GM03348 (cell line): ENCODE measurements around the gene EEF1G.

Experiments
- DNase-seq: peaks from one replicate; pipeline ENCODE4 v3.0.0; 2012; ENCODE audit warnings: low spot score

EEF1G gene

DNA sequence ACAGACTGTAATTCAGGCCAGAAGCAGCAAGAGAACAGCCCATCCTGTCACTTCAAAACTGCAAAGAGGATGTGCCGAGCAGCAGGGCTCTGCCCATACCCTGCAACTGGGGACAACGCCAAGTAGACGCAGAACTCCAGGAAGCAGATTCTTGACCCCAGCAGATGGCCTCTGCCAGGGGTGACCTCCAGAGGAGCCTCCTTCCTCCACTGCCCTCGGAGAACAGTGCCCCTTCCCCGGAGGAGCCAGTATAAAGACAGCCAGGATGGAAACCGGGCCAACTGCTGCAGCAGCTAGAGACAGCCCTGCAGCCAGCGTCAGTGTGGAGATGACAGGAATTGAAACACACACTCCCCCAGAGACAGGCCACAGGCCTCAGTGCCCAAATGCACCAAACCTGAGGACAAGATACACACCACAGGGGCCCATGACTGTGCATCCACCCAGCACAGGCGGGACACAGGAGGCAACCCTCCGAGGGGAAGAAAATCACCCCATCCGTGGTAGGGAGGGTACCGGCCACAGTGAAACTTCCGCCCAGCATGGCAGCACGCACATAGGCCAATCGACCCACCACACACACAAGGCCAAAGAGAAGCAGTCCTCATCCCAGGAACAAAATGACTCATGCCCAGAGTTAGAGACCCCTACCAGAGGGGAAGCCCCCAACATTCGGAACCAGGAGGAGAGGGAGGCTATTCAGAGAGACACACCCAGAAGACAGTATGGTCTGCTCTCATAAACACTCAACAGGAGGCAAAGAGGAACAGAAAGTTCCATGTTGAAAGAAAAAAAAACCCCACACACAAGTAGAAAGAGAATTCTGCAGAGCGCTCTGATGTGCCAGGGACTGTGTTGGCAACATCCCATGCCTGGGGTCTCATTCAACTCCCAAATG, 32.6 kb downstream of the EEF1G start:
- no peak for DNase-seq

DNA sequence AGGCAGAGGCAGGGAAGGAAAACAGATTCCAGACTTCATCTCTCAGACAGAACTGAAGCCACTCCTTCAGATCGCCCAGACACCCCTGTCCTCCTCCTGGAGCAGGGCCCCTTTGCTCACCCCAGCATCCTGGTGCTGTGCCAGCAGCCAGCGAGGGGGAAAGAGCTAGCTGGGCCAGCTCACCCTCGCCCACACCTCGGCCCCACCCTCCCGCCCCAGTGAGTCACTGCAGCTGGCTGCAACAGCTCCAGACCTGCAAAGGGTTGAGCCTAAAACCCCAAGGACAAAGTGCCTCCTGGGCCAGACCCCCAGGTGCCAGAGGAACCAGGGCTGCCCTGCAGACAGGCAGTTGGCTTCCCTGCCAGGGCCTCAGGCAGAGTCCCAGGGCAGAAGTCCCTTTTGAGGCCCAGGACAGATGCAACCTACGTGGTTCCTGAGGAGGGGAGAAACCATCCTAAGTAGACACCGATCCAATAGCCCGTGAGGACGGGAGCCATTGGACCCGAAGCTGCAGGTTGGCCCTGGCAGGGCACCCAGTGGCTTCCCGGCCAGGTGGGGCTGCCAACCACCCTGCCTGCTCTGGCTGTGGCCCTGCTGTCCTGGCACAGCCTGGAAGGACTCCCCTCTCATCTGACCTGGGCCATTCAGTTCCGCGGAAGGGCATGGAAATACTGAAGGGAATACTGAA, 34.3 kb downstream of the EEF1G start:
- peak; percentile 95 for DNase-seq

GRCh38 chr11:62538470-62539237, 35.0 kb downstream of the EEF1G start:
- DNase-seq, result no peak

GRCh38 chr11:62536301-62536957, 37.3 kb downstream of the EEF1G start:
- DNase-seq, result no peak

GRCh38 chr11:62535802-62536201, 37.9 kb downstream of the EEF1G start:
- no peak for DNase-seq

DNA sequence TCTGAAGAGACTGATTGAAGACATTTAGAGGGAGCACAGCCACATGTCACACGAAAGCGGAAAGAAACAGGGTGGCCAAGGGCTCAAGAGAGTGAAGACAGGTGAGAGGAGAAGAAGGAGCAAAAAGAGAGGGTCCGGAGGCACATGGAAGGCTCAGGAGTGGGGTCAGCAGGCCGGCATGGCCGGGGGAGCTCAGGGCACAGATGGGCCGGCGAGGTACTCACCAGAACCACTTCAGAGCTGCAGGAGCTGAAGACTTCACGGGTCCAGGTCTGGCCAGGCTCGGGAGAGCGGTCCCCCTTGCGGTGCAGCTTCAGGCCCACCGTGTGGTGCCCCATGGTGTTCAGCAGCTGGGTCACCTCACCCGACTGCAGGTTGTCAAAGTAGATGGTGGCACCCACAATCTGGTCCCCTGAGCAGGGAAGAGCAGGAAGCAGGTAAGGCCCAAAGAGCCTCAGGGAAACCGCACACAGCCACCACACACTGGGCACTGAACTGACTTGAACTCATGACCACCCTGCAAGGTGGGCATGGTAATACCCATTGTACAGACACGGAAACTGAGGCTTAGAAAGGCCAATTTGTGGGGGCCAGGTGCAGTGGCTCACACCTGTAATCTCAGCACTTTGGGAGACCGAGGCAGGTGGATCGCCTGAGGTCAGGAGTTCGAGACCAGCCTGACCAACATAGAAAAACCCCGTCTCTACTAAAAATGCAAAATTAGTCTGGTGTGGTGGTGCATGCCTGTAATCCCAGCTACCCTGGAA, 38.7 kb downstream of the EEF1G start:
- DNase-seq, result no peak

DNA sequence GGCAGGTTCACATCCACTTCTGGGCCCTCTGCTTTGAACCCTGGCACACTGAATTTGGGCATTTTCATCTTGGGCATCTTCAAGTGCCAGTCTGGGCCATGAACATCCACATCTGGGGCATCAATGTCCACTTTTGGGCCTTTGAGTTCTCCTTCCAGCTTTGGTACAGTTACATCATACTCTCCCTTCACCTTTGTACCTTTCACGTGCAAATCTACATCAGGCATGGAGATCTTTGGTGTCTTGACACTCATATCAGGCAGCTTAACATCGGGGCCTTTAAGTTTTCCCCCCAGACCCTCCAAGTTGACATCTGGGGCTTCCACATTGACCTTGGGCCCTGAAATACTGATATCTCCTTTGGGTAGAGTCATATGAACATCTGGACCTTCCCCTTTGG, 41.6 kb downstream of the EEF1G start:
- no peak for DNase-seq

DNA sequence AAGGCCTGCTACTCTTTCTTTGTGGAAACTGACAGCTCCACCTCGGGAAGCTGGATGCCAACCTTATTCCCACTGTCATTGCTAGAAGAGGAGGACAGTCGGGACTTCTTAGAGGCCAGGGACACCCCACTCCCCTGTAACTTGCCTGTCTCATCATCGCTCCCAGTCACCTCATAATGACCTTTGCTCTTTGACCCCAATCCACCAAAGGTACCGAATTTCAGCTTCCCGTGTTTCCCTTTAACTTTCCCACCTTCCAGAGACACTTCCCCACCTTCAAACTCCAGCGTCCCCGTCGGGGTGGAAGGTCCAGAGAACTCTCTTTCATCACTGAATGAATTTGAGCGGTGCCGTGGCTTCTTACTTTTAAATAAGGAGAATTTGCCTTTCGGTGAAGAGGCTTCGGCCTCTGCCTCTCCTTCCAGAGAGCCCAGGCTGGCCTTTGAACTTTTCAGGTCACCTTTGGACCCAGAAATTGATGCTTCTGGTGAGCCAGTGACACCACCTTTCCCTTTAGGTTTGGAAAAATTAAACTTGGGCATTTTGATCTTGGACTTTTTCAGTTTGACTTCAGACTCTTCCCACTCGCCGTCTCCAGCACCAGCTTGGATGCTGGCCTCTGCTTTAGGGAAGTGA, 56.8 kb downstream of the EEF1G start:
- DNase-seq, result no peak

- DNase-seq, result no peak
Measured at GRCh38 chr11:62514151-62514550, 59.5 kb downstream of the EEF1G start.

DNA sequence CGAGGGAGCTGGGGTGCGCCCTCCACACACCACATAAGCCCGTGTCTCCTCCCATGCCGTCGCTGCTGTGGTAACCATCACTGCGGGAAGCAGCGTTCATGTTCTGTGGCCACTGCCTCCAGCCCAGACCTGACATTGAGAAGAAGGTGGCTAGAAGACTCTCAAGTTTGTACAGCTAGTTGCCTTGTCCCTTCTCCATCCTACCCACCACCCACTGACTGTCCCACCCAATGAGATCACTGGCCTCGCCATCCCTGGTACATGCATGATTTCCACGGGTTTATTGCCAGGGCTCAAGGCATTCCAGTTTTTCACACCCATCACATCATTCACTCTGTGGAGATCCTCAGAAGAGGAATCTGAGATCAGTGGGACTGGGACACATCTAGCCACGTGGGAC, 60.1 kb downstream of the EEF1G start:
- DNase-seq, result no peak

DNA sequence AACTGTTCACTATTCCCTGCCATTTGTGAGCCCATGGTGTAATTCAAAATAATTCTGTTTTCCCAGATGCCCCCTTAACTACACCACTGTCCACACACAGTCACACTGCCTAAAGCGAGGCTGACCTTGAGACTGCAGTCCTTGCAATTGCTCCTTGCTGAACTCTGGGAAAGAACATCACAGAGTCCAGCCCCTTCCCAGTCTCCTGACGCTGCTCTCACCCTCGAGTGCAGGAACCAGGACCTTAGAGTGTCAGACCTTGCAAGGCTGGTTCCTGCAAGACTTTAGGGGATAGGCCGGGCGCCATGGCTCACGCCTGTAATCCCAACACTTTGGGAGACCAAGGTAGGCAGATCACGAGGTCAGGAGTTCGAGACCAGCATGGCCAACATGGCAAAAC, 60.7 kb downstream of the EEF1G start:
- no peak for DNase-seq
